Fibroblast of villous mesenchyme (primary cell): ENCODE data around the gene TSPAN2. TPM values are rescaled to one million over a fixed set of nuclear protein-coding genes. Genes with fewer than 3 reads are reported as not detected.
"Not testable (repeated sequence)": the region's sequence is repeated elsewhere in the genome, so short reads cannot be mapped to it uniquely, and the experiment has no call there.

ENCODE experiments used
- DNase-seq: peaks from one replicate; pipeline ENCODE4 v3.0.0-alpha.2; 2010; ENCODE audit warnings: low read depth
- H3K4me3 ChIP-seq: 2 replicates; pipeline ENCODE4 v1.5.1; 2011; ENCODE audit warnings: low read depth, mild to moderate bottlenecking, low read length
- total RNA-seq: library from RNA; depleted of rRNA; stranded (reverse); fragments of >200 nt; gene quantifications from 2 replicates; pipeline ENCODE4 v1.2.3, GENCODE V29; 2012
- TF ChIP-seq, protein P1 (sequence below): IDR thresholded peaks from 2 replicates; pipeline ENCODE4 v1.5.1; 2012; ENCODE audit warnings: low read depth, mild to moderate bottlenecking, low read length; ENCODE audit not compliant: insufficient read depth

The TSPAN2 gene
- total RNA-seq, 1 donor = under 0.01 TPM

DNA sequence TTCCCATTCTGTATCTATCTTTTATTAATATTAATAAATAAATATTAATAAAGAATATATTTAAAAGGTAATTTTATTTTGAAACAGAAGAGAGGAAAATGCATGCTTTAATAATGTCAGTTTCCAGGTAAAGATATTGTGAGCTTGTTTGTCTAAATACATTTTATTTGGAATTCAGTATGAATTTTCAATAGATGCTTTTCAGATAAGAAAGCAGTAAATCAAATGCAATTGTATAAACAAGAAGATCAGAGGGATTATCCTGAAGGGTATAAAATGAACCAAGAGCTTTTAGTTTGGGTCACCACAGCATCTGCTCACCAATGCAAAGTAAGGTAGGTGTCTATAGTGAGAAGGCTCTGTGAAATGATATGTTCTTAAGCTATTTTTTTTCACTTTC, 59.8 kb downstream of the TSPAN2 start, which contains the start of gene TSHB:
TSS of gene TSHB (plus strand) at position 301 of the 400 bp plus-strand sequence. CDS start 3,537 bp downstream, outside the sequence.
- DNase-seq = no peak
- H3K4me3 ChIP-seq = no peak within 1 kb of the TSS
- TF ChIP-seq, protein P1, sequence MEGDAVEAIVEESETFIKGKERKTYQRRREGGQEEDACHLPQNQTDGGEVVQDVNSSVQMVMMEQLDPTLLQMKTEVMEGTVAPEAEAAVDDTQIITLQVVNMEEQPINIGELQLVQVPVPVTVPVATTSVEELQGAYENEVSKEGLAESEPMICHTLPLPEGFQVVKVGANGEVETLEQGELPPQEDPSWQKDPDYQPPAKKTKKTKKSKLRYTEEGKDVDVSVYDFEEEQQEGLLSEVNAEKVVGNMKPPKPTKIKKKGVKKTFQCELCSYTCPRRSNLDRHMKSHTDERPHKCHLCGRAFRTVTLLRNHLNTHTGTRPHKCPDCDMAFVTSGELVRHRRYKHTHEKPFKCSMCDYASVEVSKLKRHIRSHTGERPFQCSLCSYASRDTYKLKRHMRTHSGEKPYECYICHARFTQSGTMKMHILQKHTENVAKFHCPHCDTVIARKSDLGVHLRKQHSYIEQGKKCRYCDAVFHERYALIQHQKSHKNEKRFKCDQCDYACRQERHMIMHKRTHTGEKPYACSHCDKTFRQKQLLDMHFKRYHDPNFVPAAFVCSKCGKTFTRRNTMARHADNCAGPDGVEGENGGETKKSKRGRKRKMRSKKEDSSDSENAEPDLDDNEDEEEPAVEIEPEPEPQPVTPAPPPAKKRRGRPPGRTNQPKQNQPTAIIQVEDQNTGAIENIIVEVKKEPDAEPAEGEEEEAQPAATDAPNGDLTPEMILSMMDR = no peak

DNA sequence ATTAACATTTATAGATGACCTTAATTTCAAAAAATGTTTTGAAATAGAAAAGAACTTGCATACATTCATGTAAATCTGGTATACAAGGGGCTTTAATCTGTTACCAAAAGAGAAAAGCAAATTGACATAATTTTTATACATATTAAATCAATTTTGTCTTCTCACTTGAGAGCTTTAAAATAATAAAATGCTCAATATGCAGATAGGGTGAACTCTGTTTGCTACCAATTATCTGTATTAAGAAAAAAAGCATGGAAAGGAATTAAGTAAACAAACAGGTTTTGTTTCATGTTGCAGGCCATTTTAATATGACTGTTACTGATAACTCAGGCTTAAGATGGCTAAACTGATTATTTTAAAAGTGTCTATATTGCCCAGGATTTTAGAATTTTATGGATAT, 65.7 kb downstream of the TSPAN2 start:
- TF ChIP-seq, protein P1 = no peak
- H3K4me3 ChIP-seq = no peak overlapping the region
- no peak for DNase-seq

DNA sequence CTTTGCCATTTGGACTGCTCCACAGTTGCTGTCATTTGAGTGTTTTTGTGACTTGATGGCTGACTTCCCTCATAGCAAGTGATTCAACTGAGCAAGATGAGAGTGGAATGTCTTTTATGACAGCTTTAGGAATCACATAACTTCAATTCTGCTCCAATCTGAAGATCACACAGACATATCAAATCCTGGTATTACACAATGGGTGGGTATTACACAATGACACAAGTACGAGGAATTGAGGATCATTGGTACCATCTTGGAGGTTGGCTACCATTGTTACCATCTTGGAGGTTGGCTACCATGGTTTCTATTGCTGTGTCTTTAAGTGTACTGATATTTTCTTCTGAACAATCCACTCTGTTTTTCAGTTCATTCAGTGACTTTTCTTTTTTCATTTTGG, 68.2 kb downstream of the TSPAN2 start:
- TF ChIP-seq, protein P1 = no peak
- no peak for DNase-seq
- no peak overlapping the region for H3K4me3 ChIP-seq

DNA sequence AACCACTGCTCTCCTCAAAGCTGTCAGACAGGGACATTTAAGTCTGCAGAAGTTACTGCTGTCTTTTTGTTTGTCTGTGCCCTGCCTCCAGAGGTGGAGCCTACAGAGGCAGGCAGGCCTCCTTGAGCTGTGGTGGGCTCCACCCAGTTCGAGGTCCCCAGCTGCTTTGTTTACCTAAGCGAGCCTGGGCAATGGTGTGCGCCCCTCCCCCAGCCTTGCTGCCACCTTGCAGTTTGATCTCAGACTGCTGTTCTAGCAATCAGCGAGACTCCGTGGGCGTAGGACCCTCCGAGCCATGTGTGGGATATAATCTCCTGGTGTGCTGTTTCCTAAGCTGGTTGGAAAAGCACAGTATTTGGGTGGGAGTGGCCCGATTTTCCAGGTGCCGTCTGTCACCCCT, 69.8 kb downstream of the TSPAN2 start:
- H3K4me3 ChIP-seq, DNase-seq: not testable (repeated sequence)

DNA sequence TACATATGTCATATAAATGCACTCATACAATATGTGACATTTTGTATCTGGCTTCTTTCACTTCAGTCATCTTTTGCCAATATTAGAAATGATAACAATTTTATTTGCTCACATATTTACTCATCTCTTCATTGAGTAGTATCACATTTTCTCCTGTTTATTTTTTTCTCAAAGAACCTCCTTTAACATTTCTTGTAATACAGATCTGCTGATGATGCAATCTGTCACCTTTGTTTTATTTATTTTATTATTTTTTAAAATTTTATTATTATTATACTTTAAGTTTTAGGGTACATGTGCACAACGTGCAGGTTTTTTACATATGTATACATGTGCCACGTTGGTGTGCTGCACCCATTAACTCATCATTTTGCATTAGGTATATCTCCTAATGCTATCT, 75.5 kb downstream of the TSPAN2 start:
- DNase-seq = no peak
- no peak overlapping the region for H3K4me3 ChIP-seq
- TF ChIP-seq, protein P1 = no peak

DNA sequence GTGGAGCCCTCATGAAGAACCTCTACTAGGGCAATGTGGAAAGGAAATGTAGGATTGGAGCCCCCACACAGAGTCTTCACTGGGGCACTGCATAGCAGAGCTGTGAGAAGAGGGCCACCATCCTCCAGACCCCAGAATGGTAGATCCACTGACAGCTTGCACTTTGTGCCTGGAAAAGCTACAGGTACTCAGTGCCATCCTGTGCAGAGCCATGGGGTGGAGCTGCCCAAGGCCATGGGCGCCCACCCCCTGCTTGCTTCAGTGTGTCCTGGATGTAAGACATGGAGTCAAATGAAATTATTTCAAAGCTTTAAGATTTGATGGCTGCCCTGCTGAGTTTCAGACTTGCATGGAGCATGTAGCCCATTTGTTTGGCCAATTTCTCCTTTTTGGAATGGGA, 76.9 kb downstream of the TSPAN2 start:
- no peak overlapping the region for H3K4me3 ChIP-seq
- DNase-seq = no peak
- TF ChIP-seq, protein P1 = no peak

DNA sequence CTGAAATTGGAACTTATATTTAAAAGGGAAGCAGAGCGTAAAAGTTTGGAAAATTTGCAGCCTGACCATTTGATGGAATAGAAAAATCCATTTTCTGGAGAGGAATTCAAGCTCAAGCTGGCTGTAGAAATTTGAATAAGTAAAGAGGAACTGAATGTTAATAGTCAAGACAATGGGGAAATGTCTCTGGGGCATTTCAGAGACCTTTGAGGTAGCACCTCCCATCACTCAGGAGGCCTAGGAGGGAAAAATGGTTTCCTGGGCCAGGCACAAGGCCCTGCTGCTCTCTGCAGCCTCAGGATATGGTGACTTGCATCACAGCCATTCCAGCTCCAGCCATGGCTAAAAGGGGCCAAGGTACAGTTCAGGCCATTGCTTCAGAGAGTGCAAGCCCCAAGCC, 77.3 kb downstream of the TSPAN2 start:
- DNase-seq = no peak
- H3K4me3 ChIP-seq = no peak overlapping the region
- TF ChIP-seq, protein P1 = no peak

DNA sequence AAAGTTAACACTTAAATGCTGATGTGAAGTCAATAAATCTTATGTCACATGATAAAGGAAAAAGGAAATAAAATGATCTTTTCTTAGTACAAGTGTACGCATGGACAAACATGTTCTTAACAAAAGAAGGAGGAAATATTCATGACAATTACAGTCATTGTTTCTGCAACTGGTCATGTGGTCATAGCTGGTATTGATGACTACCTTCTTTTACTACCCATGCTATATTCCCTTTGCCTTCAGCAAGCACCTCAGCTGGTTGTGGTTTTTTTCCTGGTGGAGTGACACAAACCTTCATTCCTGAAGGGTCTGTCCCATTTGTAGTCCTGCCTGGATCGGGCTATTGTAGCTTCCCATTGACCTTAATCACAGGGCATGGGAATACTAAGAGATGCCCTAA, 83.1 kb downstream of the TSPAN2 start:
- TF ChIP-seq, protein P1 = no peak
- H3K4me3 ChIP-seq = no peak overlapping the region
- DNase-seq = no peak
